Natural killer cell (primary cell): Measurements from ENCODE around the gene DERA. TPM values are rescaled to one million over a fixed set of nuclear protein-coding genes. Genes with fewer than 3 reads are reported as not detected.

Source experiments
- ATAC-seq, 3 donors: fragments of 150-1000 bp in 2 of 3; fragments of 200-7000 bp in 1 of 3; cut with Tn5 transposase; 1 replicate in 1 of 3; 2 replicates in 2 of 3; pipeline ENCODE4 v1.10.0; 2021; ENCODE audit warnings: mild to moderate bottlenecking in 2 of 3, moderate library complexity in 2 of 3
- DNase-seq, 2 donors: peaks; one replicate each; pipeline versions ENCODE4 v3.0.0 to v3.0.0-alpha.2; 2013 to 2021; ENCODE audit warnings: mixed read lengths in 1 of 2
- H3K27ac ChIP-seq: one replicate; pipeline ENCODE4 v1.5.1; 2013; ENCODE audit warnings: mild to moderate bottlenecking, low read length
- H3K27me3 ChIP-seq: one replicate; pipeline ENCODE4 v1.6.1; 2013; ENCODE audit warnings: low read length; ENCODE audit not compliant: control insufficient read depth, insufficient read depth
- H3K36me3 ChIP-seq: one replicate; pipeline ENCODE4 v1.6.1; 2013; ENCODE audit warnings: low read length; ENCODE audit not compliant: control insufficient read depth, insufficient read depth
- H3K4me1 ChIP-seq: one replicate; pipeline ENCODE4 v1.6.1; 2013; ENCODE audit warnings: low read length; ENCODE audit not compliant: control insufficient read depth, insufficient read depth
- H3K4me3 ChIP-seq: one replicate; pipeline ENCODE4 v1.5.1; 2013; ENCODE audit warnings: low read length
- H3K9me3 ChIP-seq: one replicate; pipeline ENCODE4 v1.6.1; 2013; ENCODE audit warnings: low read length; ENCODE audit not compliant: control insufficient read depth, insufficient read depth
- H3K27ac Mint-ChIP-seq, 2 donors: one replicate each; pipeline ENCODE4 v1.8.0; 2022; ENCODE audit warnings: mild to moderate bottlenecking in 2 of 2, mixed read lengths in 2 of 2, moderate library complexity in 1 of 2
- H3K27me3 Mint-ChIP-seq, 2 donors: one replicate each; pipeline ENCODE4 v1.8.0; 2022; ENCODE audit warnings: low read depth in 2 of 2, mixed read lengths in 2 of 2
- H3K36me3 Mint-ChIP-seq: one replicate; pipeline ENCODE4 v1.8.0; 2022; ENCODE audit warnings: mixed read lengths
- H3K4me1 Mint-ChIP-seq, 2 donors: one replicate each; pipeline ENCODE4 v1.8.0; 2022; ENCODE audit warnings: mixed read lengths in 2 of 2
- H3K4me3 Mint-ChIP-seq: one replicate; pipeline ENCODE4 v1.8.0; 2022; ENCODE audit warnings: mild to moderate bottlenecking, moderate library complexity, mixed read lengths
- H3K9me3 Mint-ChIP-seq, 2 donors: one replicate each; pipeline ENCODE4 v1.8.0; 2022; ENCODE audit warnings: mixed read lengths in 2 of 2
- CTCF ChIP-seq: fragments of 200-600 bp; IDR thresholded peaks from one replicate; pipeline ENCODE4 v1.8.0; 2022; ENCODE audit warnings: antibody characterized with exemption
- WGBS: methylation state at CpG from one replicate; pipeline ENCODE4 v1.1.7; 2013; ENCODE audit warnings: missing lambda C conversion rate; ENCODE audit not compliant: insufficient coverage; 5-methylcytosine and 5-hydroxymethylcytosine counted together
- intact Hi-C: fragments of 100-400 bp; cut with micrococcal nuclease; formaldehyde crosslinking; loops from one replicate; pipeline ENCODE4 v1.14.2; 2022
- total RNA-seq, 4 donors: library from RNA; stranded (reverse); fragments of 120-200 nt in 1 of 4; gene quantifications; one replicate each; pipeline versions ENCODE4 v1.2.3 to v1.2.4, GENCODE V29; 2013 to 2022

The DERA gene
- total RNA-seq, 3 donors from 2014 or later (not counting 1 experiment from before 2014, with no cell fraction given): 15.6 to 22.1 (median 20.4) TPM

DNA sequence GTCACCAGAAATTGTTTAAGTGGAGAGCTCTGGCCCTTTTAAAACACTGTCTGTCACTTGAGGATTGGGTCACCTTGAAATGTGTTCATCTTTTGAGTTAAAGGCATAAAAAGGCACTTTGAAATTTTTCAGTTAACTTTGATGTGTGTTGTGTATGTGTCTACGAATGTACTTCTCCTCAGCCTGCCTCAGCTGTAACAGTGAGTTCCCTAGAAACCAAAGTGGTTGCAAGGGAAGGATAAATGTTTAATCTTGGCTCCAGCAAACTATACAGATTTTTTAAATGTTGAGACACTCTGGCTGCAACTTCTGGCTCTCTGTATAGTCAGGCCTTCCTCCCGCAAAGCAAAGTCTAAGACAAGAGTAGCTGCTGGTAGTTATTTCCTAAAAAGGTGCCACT lies 8.3 kb downstream of the DERA start:
- Histone ChIP-seq H3K9me3 (no peaks in the 10 kb centered on the region), H3K36me3 (peaks cover 1% of the 10 kb centered on the region), H3K27ac (no peak overlapping the region), H3K27me3 (no peaks in the 10 kb centered on the region), H3K4me3 (no peak overlapping the region), H3K4me1 (no peaks in the 10 kb centered on the region)
- no peak overlapping the region for H3K4me3 Mint-ChIP-seq
- intact Hi-C loops: no loop called here
- WGBS: 81% methylated on average over 2 of the region's 2 CpGs
- H3K4me1 Mint-ChIP-seq: peaks cover 23 to 25% of the 10 kb centered on the region in 2 donors
- no peaks in the 10 kb centered on the region for H3K9me3 Mint-ChIP-seq
- no peak for TF ChIP-seq CTCF
- ATAC-seq: no peak
- DNase-seq: no peak
- H3K27ac Mint-ChIP-seq: no peak overlapping the region
- no peaks in the 10 kb centered on the region for H3K27me3 Mint-ChIP-seq
- H3K36me3 Mint-ChIP-seq: no peaks in the 10 kb centered on the region

GRCh38 chr12:15924956-15925355 lies 13.8 kb downstream of the DERA start:
- no CpG with 5 or more reads among the region's 1 CpG for WGBS
- Mint-ChIP-seq H3K4me3 (no peak overlapping the region), H3K36me3 (no peaks in the 10 kb centered on the region)

GRCh38 chr12:15928346-15928745 lies 17.2 kb downstream of the DERA start:
- Mint-ChIP-seq H3K27me3 (no peaks in the 10 kb centered on the region), H3K4me3 (no peak overlapping the region), H3K27ac (no peak overlapping the region), H3K9me3 (no peaks in the 10 kb centered on the region), H3K36me3 (no peaks in the 10 kb centered on the region), H3K4me1 (peaks cover 22 to 29% of the 10 kb centered on the region in 2 donors)
- DNase-seq: no peak
- Histone ChIP-seq H3K36me3 (no peaks in the 10 kb centered on the region), H3K27me3 (no peaks in the 10 kb centered on the region), H3K27ac (no peak overlapping the region), H3K9me3 (no peaks in the 10 kb centered on the region), H3K4me1 (no peaks in the 10 kb centered on the region), H3K4me3 (no peak overlapping the region)
- WGBS: 76% methylated on average over 2 of the region's 2 CpGs
- TF ChIP-seq CTCF: no peak
- no peak for ATAC-seq
- intact Hi-C loops: no loop called here

More at GRCh38 chr12:15924956-15925355, 13.8 kb downstream of the DERA start:
- H3K27ac Mint-ChIP-seq: no peak overlapping the region
- intact Hi-C loops: no loop called here
- no peaks in the 10 kb centered on the region for H3K36me3 ChIP-seq
- TF ChIP-seq CTCF: no peak
- no peak for DNase-seq
- no peak for ATAC-seq
- no peak overlapping the region for H3K27ac ChIP-seq
- H3K27me3 ChIP-seq: no peaks in the 10 kb centered on the region
- no peaks in the 10 kb centered on the region for H3K9me3 ChIP-seq
- peaks cover 29 to 30% of the 10 kb centered on the region in 2 donors for H3K4me1 Mint-ChIP-seq
- H3K27me3 Mint-ChIP-seq: no peaks in the 10 kb centered on the region
- H3K4me1 ChIP-seq: no peaks in the 10 kb centered on the region
- H3K9me3 Mint-ChIP-seq: no peaks in the 10 kb centered on the region
- H3K4me3 ChIP-seq: no peak overlapping the region

GRCh38 chr12:15928870-15929571 lies 17.9 kb downstream of the DERA start:
- no peak for TF ChIP-seq CTCF
- WGBS: 88% methylated on average over 10 of the region's 10 CpGs
- Histone ChIP-seq H3K4me1 (no peaks in the 10 kb centered on the region), H3K4me3 (no peak overlapping the region), H3K27ac (no peak overlapping the region), H3K9me3 (no peaks in the 10 kb centered on the region), H3K27me3 (no peaks in the 10 kb centered on the region), H3K36me3 (no peaks in the 10 kb centered on the region)
- no peaks in the 10 kb centered on the region for H3K9me3 Mint-ChIP-seq
- no peaks in the 10 kb centered on the region for H3K36me3 Mint-ChIP-seq
- no peak for ATAC-seq
- H3K4me1 Mint-ChIP-seq: peaks cover 16 to 24% of the 10 kb centered on the region in 2 donors
- H3K27me3 Mint-ChIP-seq: no peaks in the 10 kb centered on the region
- intact Hi-C loops: no loop called here
- no peak for DNase-seq
- no peak overlapping the region for H3K4me3 Mint-ChIP-seq
- H3K27ac Mint-ChIP-seq: no peak overlapping the region
